ENCODE measurements around the gene LHPP.

LHPP gene

GRCh38 chr10:124449170-124450011, 12.2 kb upstream of the LHPP start:
- no peak for TF ChIP-seq CTCF (IDR thresholded peaks at IDR 0.05; ENCODE audit: insufficient read depth, low read length, poor library complexity, severe bottlenecking)
- H3K4me3 ChIP-seq (replicated peaks; ENCODE audit: low read depth, low read length) = no peak overlapping the region
- peaks cover 6% of the 10 kb centered on the region; the same call in 1 of the 2 replicates for H3K27me3 ChIP-seq (replicated peaks; ENCODE audit: control insufficient read depth, insufficient read depth, low read length)
- no peaks in the 10 kb centered on the region for H3K36me3 ChIP-seq (ENCODE audit: control insufficient read depth, insufficient read depth, low read length)
- no peak for DNase-seq (ENCODE audit: extremely low read depth, insufficient read length)

GRCh38 chr10:124450012-124450782, 11.4 kb upstream of the LHPP start, which contains the start of gene NKX1-2:
TSS of gene NKX1-2 (minus strand) at chr10:124450035. CDS start at chr10:124449943, 92 bp downstream.
- Histone ChIP-seq H3K27me3 (replicated peaks; ENCODE audit: control insufficient read depth, insufficient read depth, low read length) (peaks cover 6% of the 10 kb centered on the region; the same call in 1 of the 2 replicates), H3K36me3 (ENCODE audit: control insufficient read depth, insufficient read depth, low read length) (no peaks in the 10 kb centered on the region), H3K4me3 (replicated peaks; ENCODE audit: low read depth, low read length) (no peak within 1 kb of the TSS)
- TF ChIP-seq CTCF (IDR thresholded peaks at IDR 0.05; ENCODE audit: insufficient read depth, low read length, poor library complexity, severe bottlenecking) = no peak
- DNase-seq (ENCODE audit: extremely low read depth, insufficient read length) = no peak

GRCh38 chr10:124450783-124451057, 10.9 kb upstream of the LHPP start:
- H3K4me3 ChIP-seq (replicated peaks; ENCODE audit: low read depth, low read length) = no peak overlapping the region
- peaks cover 6% of the 10 kb centered on the region; the same call in 1 of the 2 replicates for H3K27me3 ChIP-seq (replicated peaks; ENCODE audit: control insufficient read depth, insufficient read depth, low read length)
- TF ChIP-seq CTCF (IDR thresholded peaks at IDR 0.05; ENCODE audit: insufficient read depth, low read length, poor library complexity, severe bottlenecking) = no peak
- H3K36me3 ChIP-seq (ENCODE audit: control insufficient read depth, insufficient read depth, low read length) = no peaks in the 10 kb centered on the region
- DNase-seq (ENCODE audit: extremely low read depth, insufficient read length) = no peak

GRCh38 chr10:124451276-124451675, 10.3 kb upstream of the LHPP start:
- no peak for DNase-seq (ENCODE audit: extremely low read depth, insufficient read length)
- Histone ChIP-seq H3K27me3 (replicated peaks; ENCODE audit: control insufficient read depth, insufficient read depth, low read length) (peaks cover 6% of the 10 kb centered on the region; the same call in 1 of the 2 replicates), H3K36me3 (ENCODE audit: control insufficient read depth, insufficient read depth, low read length) (no peaks in the 10 kb centered on the region), H3K4me3 (replicated peaks; ENCODE audit: low read depth, low read length) (no peak overlapping the region)
- no peak for TF ChIP-seq CTCF (IDR thresholded peaks at IDR 0.05; ENCODE audit: insufficient read depth, low read length, poor library complexity, severe bottlenecking)

GRCh38 chr10:124453960-124454610, 7.5 kb upstream of the LHPP start:
- no peak for TF ChIP-seq CTCF (IDR thresholded peaks at IDR 0.05; ENCODE audit: insufficient read depth, low read length, poor library complexity, severe bottlenecking)
- no peaks in the 10 kb centered on the region for H3K36me3 ChIP-seq (ENCODE audit: control insufficient read depth, insufficient read depth, low read length)
- H3K4me3 ChIP-seq (replicated peaks; ENCODE audit: low read depth, low read length) = no peak overlapping the region
- H3K27me3 ChIP-seq (replicated peaks; ENCODE audit: control insufficient read depth, insufficient read depth, low read length) = peaks cover 3% of the 10 kb centered on the region; the same call in 1 of the 2 replicates
- DNase-seq (ENCODE audit: extremely low read depth, insufficient read length) = no peak
